Fibroblast of skin of left biceps (primary cell): ENCODE results near the gene SRPRB.

Experiments used
- DNase-seq, 2 experiments: peaks; one replicate each; pipeline ENCODE4 v3.0.0-alpha.2; 2013; ENCODE audit warnings: low read depth in 2 of 2

SRPRB gene

GRCh38 chr3:133825969-133826727 lies 20.5 kb downstream of the SRPRB start:
- DNase-seq = no peak

GRCh38 chr3:133827136-133827535 lies 21.5 kb downstream of the SRPRB start:
- no peak for DNase-seq

- no peak for DNase-seq
Observed at GRCh38 chr3:133827684-133828083, 22.1 kb downstream of the SRPRB start.

GRCh38 chr3:133828576-133829309 lies 23.1 kb downstream of the SRPRB start:
- no peak for DNase-seq

- DNase-seq = no peak
Observed at GRCh38 chr3:133829310-133829707, 23.7 kb downstream of the SRPRB start.

- no peak for DNase-seq
Observed at GRCh38 chr3:133830071-133830470, 24.5 kb downstream of the SRPRB start.

GRCh38 chr3:133831966-133832801 lies 26.6 kb downstream of the SRPRB start:
- no peak for DNase-seq

- no peak for DNase-seq
Observed at GRCh38 chr3:133832802-133833144, 27.2 kb downstream of the SRPRB start.

GRCh38 chr3:133833267-133833666 lies 27.7 kb downstream of the SRPRB start:
- no peak for DNase-seq

GRCh38 chr3:133833880-133834620 lies 28.4 kb downstream of the SRPRB start:
- no peak for DNase-seq

- DNase-seq = no peak
Observed at GRCh38 chr3:133834621-133835417, 29.2 kb downstream of the SRPRB start.

GRCh38 chr3:133835418-133835743 lies 29.8 kb downstream of the SRPRB start:
- no peak for DNase-seq

- DNase-seq = no peak
Observed at GRCh38 chr3:133835961-133836360, 30.3 kb downstream of the SRPRB start.

GRCh38 chr3:133836497-133837158 lies 31.0 kb downstream of the SRPRB start:
- no peak for DNase-seq

GRCh38 chr3:133837487-133838295 lies 32.1 kb downstream of the SRPRB start:
- DNase-seq = no peak

GRCh38 chr3:133838296-133838789 lies 32.7 kb downstream of the SRPRB start:
- no peak for DNase-seq

- DNase-seq = no peak
Observed at GRCh38 chr3:133838916-133839800, 33.5 kb downstream of the SRPRB start.

- DNase-seq = no peak
Observed at GRCh38 chr3:133840055-133840737, 34.6 kb downstream of the SRPRB start.
